GM12878 (cell line): ENCODE data around the gene NCR2. TPM values are rescaled to one million over a fixed set of nuclear protein-coding genes. Genes with fewer than 3 reads are reported as not detected.

Experiments
- ATAC-seq: fragments of 200-7000 bp; cut with Tn5 transposase; 3 replicates; pipeline ENCODE4 v1.9.1; 2020; ENCODE audit warnings: mild to moderate bottlenecking, moderate library complexity
- BruUV-seq: library from RNA; stranded (reverse); fragments of 400-500 nt; replicated peaks from 2 replicates; lab custom pipeline; 2021; lab: Mats Ljungman, UMichigan
- CTCF ChIA-PET: fragments of 300-600 bp; sonication (Branson Sonifier 250); formaldehyde crosslinking; extraction: SDS; loops from one replicate; lab custom pipeline; 2021; ENCODE audit warnings: inconsistent platforms; lab: Yijun Ruan, JAX
- POLR2A ChIA-PET: fragments of 350-600 bp; formaldehyde crosslinking; extraction: SDS; loops from one replicate; lab custom pipeline; 2021; ENCODE audit warnings: inconsistent platforms; lab: Charles Lee
- RAD21 ChIA-PET: fragments of 300-600 bp; sonication (Branson Sonifier 250); formaldehyde crosslinking; loops from one replicate; lab custom pipeline; 2023; ENCODE audit warnings: antibody characterized with exemption; ENCODE audit not compliant: unreplicated experiment; lab: Charles Lee
- SMC1A ChIA-PET: fragments of 300-600 bp; sonication (Branson Sonifier 250); formaldehyde crosslinking; loops from one replicate; lab custom pipeline; 2023; ENCODE audit not compliant: unreplicated experiment, uncharacterized antibody; lab: Charles Lee
- DNase-seq: peaks from one replicate; pipeline ENCODE4 v3.0.0-alpha.2; 2011; ENCODE audit warnings: low read depth, low spot score
- FAIRE-seq: peaks from 3 replicates; lab custom pipeline; 2011; peaks lifted over from hg19 to GRCh38; lab: Jason Lieb, UNC
- H2AFZ ChIP-seq: 2 replicates; pipeline ENCODE4 v1.6.0; 2011; ENCODE audit warnings: low read depth, low read length, control low read depth; ENCODE audit not compliant: control insufficient read depth
- H3K27ac ChIP-seq: 2 replicates; pipeline ENCODE4 v1.5.1; 2011; ENCODE audit warnings: control low read depth; ENCODE audit not compliant: control insufficient read depth, insufficient read depth
- H3K27me3 ChIP-seq, 2 experiments: replicated peaks in 1 of 2; 2 replicates each; pipeline versions ENCODE4 v1.6.0 to v1.6.1; 2011; ENCODE audit warnings: low read length in 1 of 2; ENCODE audit not compliant: control insufficient read depth in 2 of 2, insufficient read depth in 2 of 2
- H3K36me3 ChIP-seq, 2 experiments: 2 replicates each; pipeline ENCODE4 v1.5.1; 2011; ENCODE audit warnings: low read length in 1 of 2; ENCODE audit not compliant: control insufficient read depth in 2 of 2, insufficient read depth in 2 of 2
- H3K4me1 ChIP-seq: 2 replicates; pipeline ENCODE4 v1.6.1; 2011; ENCODE audit warnings: mild to moderate bottlenecking, low read length, moderate library complexity, mixed read lengths; ENCODE audit not compliant: control insufficient read depth, insufficient read depth
- H3K4me2 ChIP-seq: 2 replicates; pipeline ENCODE4 v1.6.0; 2011; ENCODE audit warnings: control low read depth; ENCODE audit not compliant: control insufficient read depth, insufficient read depth
- H3K4me3 ChIP-seq: fragments of 200-600 bp; sonication (generic); 2 replicates; pipeline ENCODE4 v1.5.1; 2016
- H3K79me2 ChIP-seq: 2 replicates; pipeline ENCODE4 v1.6.0; 2011; ENCODE audit warnings: low read length; ENCODE audit not compliant: control insufficient read depth, insufficient read depth
- H3K9ac ChIP-seq: 2 replicates; pipeline ENCODE4 v1.8.0; 2011; ENCODE audit warnings: low read length, control low read depth, mixed read lengths; ENCODE audit not compliant: control insufficient read depth, insufficient read depth
- H3K9me3 ChIP-seq: replicated peaks from 3 replicates; pipeline ENCODE4 v1.5.1; 2011; ENCODE audit warnings: mild to moderate bottlenecking, low read length; ENCODE audit not compliant: control insufficient read depth, insufficient read depth
- H4K20me1 ChIP-seq: 2 replicates; pipeline ENCODE4 v1.6.0; 2011; ENCODE audit not compliant: control insufficient read depth, insufficient read depth
- ATF7 ChIP-seq: fragments of 450-650 bp; IDR thresholded peaks from 2 replicates; pipeline ENCODE4 v1.6.1; 2016; ENCODE audit warnings: low read depth, mild to moderate bottlenecking
- ETV6 ChIP-seq, 2 experiments: fragments of 450-650 bp in 1 of 2; IDR thresholded peaks in 1 of 2; conservative IDR thresholded peaks in 1 of 2; 2 replicates each; pipeline ENCODE4 v1.6.1; 2014; ENCODE audit warnings: antibody characterized with exemption in 1 of 2, borderline replicate concordance in 1 of 2, low read depth in 1 of 2, mild to moderate bottlenecking in 1 of 2, moderate library complexity in 1 of 2
- EZH2 ChIP-seq: IDR thresholded peaks from 2 replicates; pipeline ENCODE4 v1.6.1; 2012; ENCODE audit warnings: low read depth, mild to moderate bottlenecking, control low read depth, inconsistent platforms, low read length, borderline replicate concordance; ENCODE audit not compliant: control insufficient read depth
- FOXM1 ChIP-seq: IDR thresholded peaks from 2 replicates; pipeline ENCODE4 v1.6.1; 2012; ENCODE audit warnings: low read depth, mild to moderate bottlenecking, inconsistent platforms, low read length, moderate library complexity
- HCFC1 ChIP-seq: fragments of 150-350 bp; IDR thresholded peaks from 2 replicates; pipeline ENCODE4 v1.6.1; 2014; ENCODE audit warnings: low read length
- IKZF1 ChIP-seq: fragments of 450-650 bp; conservative IDR thresholded peaks from 2 replicates; pipeline ENCODE4 v1.6.1; 2017; ENCODE audit warnings: antibody characterized with exemption, mild to moderate bottlenecking
- IRF4 ChIP-seq: IDR thresholded peaks from 2 replicates; pipeline ENCODE4 v1.6.1; 2011; ENCODE audit warnings: low read depth, low read length
- JUNB ChIP-seq: IDR thresholded peaks from 2 replicates; pipeline ENCODE4 v1.6.1; 2016; ENCODE audit warnings: antibody characterized with exemption, mild to moderate bottlenecking
- KDM1A ChIP-seq: fragments of 200-600 bp; sonication (generic); IDR thresholded peaks from 2 replicates; pipeline ENCODE4 v1.6.1; 2016; ENCODE audit warnings: borderline replicate concordance
- MEF2B ChIP-seq: fragments of 450-650 bp; IDR thresholded peaks from 2 replicates; pipeline ENCODE4 v1.6.1; 2018; ENCODE audit warnings: mild to moderate bottlenecking, moderate library complexity; ENCODE audit not compliant: partially characterized antibody, poor library complexity, severe bottlenecking
- NFYB ChIP-seq: IDR thresholded peaks from 2 replicates; pipeline ENCODE4 v1.6.1; 2011; ENCODE audit warnings: low read depth, mild to moderate bottlenecking, low read length, improper control_type of control experiment, moderate library complexity; ENCODE audit not compliant: insufficient read depth
- POLR2A ChIP-seq: IDR thresholded peaks from 2 replicates; pipeline ENCODE4 v1.6.1; 2011; ENCODE audit warnings: low read depth, mild to moderate bottlenecking, low read length
- POLR2AphosphoS2 ChIP-seq: IDR thresholded peaks from 2 replicates; pipeline ENCODE4 v1.6.1; 2011; ENCODE audit warnings: low read depth, mild to moderate bottlenecking, low read length, improper control_type of control experiment, moderate library complexity
- POLR2AphosphoS5 ChIP-seq: IDR thresholded peaks from 2 replicates; pipeline ENCODE4 v1.6.1; 2011; ENCODE audit warnings: mild to moderate bottlenecking, low read length, inconsistent platforms
- RAD51 ChIP-seq: fragments of 450-650 bp; IDR thresholded peaks from 2 replicates; pipeline ENCODE4 v1.6.1; 2016; ENCODE audit warnings: moderate library complexity, mild to moderate bottlenecking, inconsistent platforms
- RB1 ChIP-seq: fragments of 450-650 bp; formaldehyde crosslinking; IDR thresholded peaks from 2 replicates; pipeline ENCODE4 v1.6.1; 2017; ENCODE audit warnings: mild to moderate bottlenecking, borderline replicate concordance
- SKIL ChIP-seq: fragments of 450-650 bp; IDR thresholded peaks from 2 replicates; pipeline ENCODE4 v1.6.1; 2017; ENCODE audit warnings: mild to moderate bottlenecking, low read depth, inconsistent platforms; ENCODE audit not compliant: poor library complexity, severe bottlenecking
- SP1 ChIP-seq: IDR thresholded peaks from one replicate; pipeline ENCODE4 v1.6.1; 2011; ENCODE audit warnings: low read depth, low read length
- SPI1 ChIP-seq: IDR thresholded peaks from 2 replicates; pipeline ENCODE4 v1.6.1; 2011; ENCODE audit warnings: low read depth, mild to moderate bottlenecking, low read length, moderate library complexity, borderline replicate concordance; ENCODE audit not compliant: insufficient read depth
- YBX1 ChIP-seq: fragments of 450-650 bp; IDR thresholded peaks from 2 replicates; pipeline ENCODE4 v1.6.1; 2016; ENCODE audit warnings: antibody characterized with exemption
- ZNF217 ChIP-seq: fragments of 450-650 bp; IDR thresholded peaks from 2 replicates; pipeline ENCODE4 v1.6.1; 2017; ENCODE audit warnings: antibody characterized with exemption, mild to moderate bottlenecking
- ZNF687 ChIP-seq: fragments of 450-650 bp; IDR thresholded peaks from 2 replicates; pipeline ENCODE4 v1.6.1; 2017; ENCODE audit warnings: mild to moderate bottlenecking, moderate library complexity
- WGBS: methylation state at CpG from one replicate; pipeline ENCODE4 v1.1.6; 2016; ENCODE audit warnings: low lambda C conversion rate; ENCODE audit not compliant: insufficient replicate concordance, insufficient coverage; ENCODE audit errors: missing lambda C conversion rate; 5-methylcytosine and 5-hydroxymethylcytosine counted together
- in situ Hi-C: fragments of 300-500 bp; cut with MboI; formaldehyde crosslinking; loops from 9 replicates; pipeline ENCODE4 v1.14.3; 2018; ENCODE audit warnings: mixed read lengths
- intact Hi-C: fragments of 100-400 bp; cut with micrococcal nuclease; formaldehyde crosslinking; loops from one replicate; pipeline ENCODE4 v1.14.2; 2022; ENCODE audit not compliant: unreplicated experiment
- polyA plus RNA-seq, 11 experiments: library from polyadenylated mRNA; depleted of rRNA in 4 of 11; unstranded in 6 of 11; stranded (reverse) in 5 of 11; fragments of >200 nt; fragmentation: Nextera tagmentation in 4 of 11; fragmentation: Illumina TruSeq in 1 of 11; extraction: Ambion mirVana in 4 of 11; extraction: Trizol in 1 of 11; gene quantifications; 1 replicate in 1 of 11; 2 replicates in 10 of 11; pipeline versions ENCODE4 v1.2.1 to v1.2.3, GENCODE V29; 2011 to 2016; ENCODE audit warnings: inconsistent platforms in 2 of 11, missing spikeins in 2 of 11, low read depth in 1 of 11
- total RNA-seq, 4 experiments: library from RNA; depleted of rRNA in 3 of 4; stranded (reverse); fragments of >200 nt in 3 of 4; fragmentation: Illumina TruSeq in 1 of 4; extraction: Trizol in 1 of 4; gene quantifications; 2 replicates each; pipeline versions ENCODE4 v1.2.1 to v1.2.3, GENCODE V29; 2013 to 2021

Gene NCR2
- total and polyA plus RNA-seq, 10 of the 15 experiments (the other 5 are each of a cell fraction or from before 2014, with no cell fraction given) = 0.21 to 0.53 TPM; not detected in 8

GRCh38 chr6:41302638-41303037 is 32.8 kb upstream of the NCR2 start:
- Histone ChIP-seq H3K4me3 (no peak overlapping the region), H3K4me2 (no peak overlapping the region), H4K20me1 (no peaks in the 10 kb centered on the region), H3K9ac (no peak overlapping the region), H3K27me3 (no peaks in the 10 kb centered on the region; a peak in 1 of 4 replicates), H3K27ac (no peak overlapping the region), H3K36me3 (no peaks in the 10 kb centered on the region), H3K9me3 (peaks cover 23% of the 10 kb centered on the region), H2AFZ (no peak overlapping the region; the same call in 1 of the 2 replicates), H3K79me2 (no peaks in the 10 kb centered on the region), H3K4me1 (peaks cover 7% of the 10 kb centered on the region)
- ChIA-PET POLR2A (no interaction called here), SMC1A (no interaction called here), RAD21 (no interaction called here), CTCF (no interaction called here)
- intact Hi-C loops (no loop called here), in situ Hi-C loops (no loop called here)
- FAIRE-seq = peak; percentile 56
- BruUV-seq = no TSS peak
- WGBS = 21% methylated on average over 5 of the region's 5 CpGs
- ATAC-seq = peak; percentile 39; the same call in 1 of the 3 replicates
- DNase-seq = no peak
- TF ChIP-seq SPI1 (peak; percentile 93), RAD51 (no peak), POLR2A (no peak), ZNF217 (no peak), KDM1A (no peak), SKIL (peak; percentile 50), POLR2AphosphoS5 (no peak), POLR2AphosphoS2 (no peak), EZH2 (no peak), RB1 (no peak), SP1 (no peak), IKZF1 (no peak), NFYB (no peak), HCFC1 (no peak), IRF4 (no peak), FOXM1 (no peak), JUNB (no peak), YBX1 (no peak), ATF7 (no peak; the same call in 1 of the 2 replicates), ZNF687 (no peak), ETV6 (conservative IDR thresholded peaks at IDR 0.05 in 1 of 2, IDR thresholded peaks at IDR 0.05 in 1 of 2; ENCODE audit: borderline replicate concordance in 1 of 2, low read depth in 1 of 2) (0 out of 4 replicates have a peak, but pooled peaks of 1 of the 2 experiments have one; percentile 16), MEF2B (no peak)
